Measurements from ENCODE around the gene PPFIBP2.

Gene PPFIBP2

DNA sequence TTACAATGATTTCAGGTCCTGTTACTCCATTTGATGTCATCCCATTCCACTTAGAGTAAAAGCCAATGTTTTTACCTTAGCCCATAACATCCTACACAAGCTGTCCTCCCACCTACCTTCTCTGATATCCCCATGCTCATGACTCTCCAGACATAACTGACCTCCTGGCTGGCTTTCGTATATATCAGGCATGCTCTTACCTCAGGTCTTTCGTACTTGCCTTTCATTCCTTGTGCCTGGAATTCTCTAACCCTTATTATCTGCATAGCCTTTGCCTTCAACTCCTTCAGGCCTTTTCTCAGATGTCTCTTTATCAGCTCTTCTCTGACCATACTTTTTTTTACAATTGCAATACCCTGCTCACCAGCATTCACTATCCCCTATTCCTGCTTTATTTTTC, 169.8 kb downstream of the PPFIBP2 start:
- no peak for DNase-seq

DNA sequence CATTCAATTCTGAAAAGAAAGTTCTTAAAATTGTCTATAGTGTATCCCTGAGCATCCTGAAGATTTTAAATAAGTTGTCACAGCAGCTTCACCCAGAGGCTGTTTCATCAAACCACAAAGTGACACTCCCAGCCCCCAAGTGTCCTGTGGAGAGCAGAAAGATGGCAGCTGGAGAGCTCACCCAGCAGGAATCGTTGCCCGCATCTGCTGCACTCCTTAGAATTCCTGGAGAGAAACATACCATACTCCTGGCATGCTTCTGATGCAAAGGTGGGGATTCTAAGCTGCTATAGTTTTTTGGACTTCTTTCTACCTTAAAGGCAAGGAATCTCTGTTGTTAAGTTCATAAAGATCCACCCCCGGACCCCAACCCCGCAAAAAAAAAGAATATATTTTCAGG, 173.0 kb downstream of the PPFIBP2 start:
- DNase-seq: no peak

DNA sequence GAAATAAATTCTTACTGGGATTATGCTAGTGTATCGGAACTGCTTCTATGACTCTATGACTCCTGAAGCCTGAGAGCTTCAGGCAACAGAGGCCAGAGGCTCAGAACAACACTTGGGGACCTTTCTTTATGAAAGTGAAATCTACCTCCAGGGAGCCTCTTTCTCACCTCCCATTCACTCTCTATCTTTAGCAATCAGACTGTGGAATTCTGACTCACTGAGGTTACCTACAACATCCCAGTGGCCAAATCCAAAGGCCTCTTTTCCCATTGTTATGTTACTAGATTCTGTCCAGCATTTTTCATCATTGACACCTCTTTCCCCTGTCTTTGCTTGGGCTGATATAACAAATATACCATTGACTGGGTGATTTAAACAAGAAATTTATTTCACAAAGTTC, 173.6 kb downstream of the PPFIBP2 start:
- DNase-seq: no peak

DNA sequence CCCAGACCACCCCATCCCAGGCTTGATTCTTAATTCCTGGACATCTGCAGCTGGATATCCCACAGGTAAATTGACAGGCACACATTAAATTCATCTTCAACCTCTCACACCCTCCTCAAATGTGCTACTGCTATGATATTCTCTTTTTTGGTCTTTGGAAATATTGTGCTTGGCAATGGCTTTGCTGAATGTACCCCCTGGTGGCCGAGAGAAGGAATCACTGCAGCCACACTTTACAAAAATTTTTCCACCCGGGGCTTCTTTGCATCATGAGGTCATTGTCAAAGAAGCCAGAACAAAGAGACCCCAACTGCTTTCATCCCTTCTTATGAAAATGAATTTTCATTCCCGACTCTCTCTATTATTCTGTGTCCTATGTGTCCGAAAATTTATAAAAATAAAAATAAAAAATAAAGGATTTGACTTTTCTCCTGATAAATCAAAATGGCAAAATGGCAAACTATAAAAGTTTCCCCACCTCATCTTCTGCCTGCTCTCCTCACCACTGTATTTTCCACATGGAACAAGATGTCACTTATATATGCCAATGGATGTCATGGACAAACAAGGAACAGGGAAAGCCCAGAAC, 174.5 kb downstream of the PPFIBP2 start:
- DNase-seq: peak in 5 of 51 donors; percentile 7 to 50 (median 17)

DNA sequence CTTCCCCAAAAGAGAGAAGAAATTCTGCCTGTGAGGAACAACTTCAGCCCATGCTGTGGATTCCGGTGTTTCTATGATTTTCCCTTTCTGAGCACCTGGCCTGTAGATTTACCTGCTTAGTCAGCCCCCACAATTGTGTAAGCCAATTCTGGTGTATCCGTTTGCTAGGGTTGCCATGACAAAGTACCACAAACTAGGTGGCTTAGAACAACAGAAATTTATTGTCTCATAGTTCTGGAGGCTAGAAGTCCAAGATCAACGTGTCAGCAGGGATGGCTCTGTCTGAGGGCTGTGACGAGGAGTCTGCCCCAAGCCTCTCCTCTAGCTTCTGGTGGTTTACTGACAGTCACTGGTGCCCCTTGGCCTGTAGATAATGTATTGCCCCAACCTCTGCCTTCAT, 175.4 kb downstream of the PPFIBP2 start:
- DNase-seq: no peak

DNA sequence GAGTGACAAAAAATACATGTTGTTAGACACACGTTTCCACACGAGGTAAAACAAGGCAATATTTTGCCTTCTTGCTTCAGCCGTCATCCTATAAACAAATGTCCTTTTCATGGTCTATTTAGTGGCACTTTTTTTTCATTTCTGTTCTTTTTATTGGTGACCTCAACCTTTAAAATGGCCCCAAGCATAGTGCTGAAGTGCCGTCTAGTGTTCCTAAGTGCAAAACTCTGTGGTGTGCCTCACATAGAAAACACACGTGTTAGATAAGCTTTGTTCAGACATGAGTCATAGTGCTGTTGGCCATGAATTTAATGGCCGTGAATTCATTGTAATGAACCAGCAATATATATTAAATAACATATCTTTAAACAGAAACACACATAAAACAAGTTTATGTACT, 176.8 kb downstream of the PPFIBP2 start:
- DNase-seq: no peak

DNA sequence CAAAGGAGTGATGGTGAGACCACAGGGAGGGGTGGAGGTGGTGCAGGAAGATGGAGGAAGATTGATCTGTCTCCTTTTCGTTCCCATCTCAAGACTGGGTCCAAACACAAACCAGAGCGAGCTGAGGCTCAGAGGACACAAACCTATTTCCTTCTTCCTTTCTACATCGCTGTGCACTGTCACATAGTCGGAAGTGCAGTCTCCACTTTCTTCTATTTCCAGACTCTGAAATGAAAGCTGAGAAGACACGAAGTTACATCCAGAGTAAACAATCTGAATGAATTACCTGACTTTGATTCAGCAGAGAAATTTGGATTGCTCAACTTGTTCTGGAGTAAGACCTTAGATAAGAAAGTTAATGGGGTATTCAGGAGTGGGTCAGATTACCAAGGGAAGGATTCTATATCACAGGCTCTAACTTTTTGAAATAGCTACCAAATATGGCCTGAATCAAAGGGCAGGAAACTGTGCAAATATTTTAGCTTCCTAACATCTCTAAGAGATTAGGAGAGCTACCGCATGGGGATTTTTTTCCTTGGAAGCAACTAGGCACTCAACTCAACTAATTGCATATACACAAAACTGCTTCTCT, 178.1 kb downstream of the PPFIBP2 start:
- no peak for DNase-seq

DNA sequence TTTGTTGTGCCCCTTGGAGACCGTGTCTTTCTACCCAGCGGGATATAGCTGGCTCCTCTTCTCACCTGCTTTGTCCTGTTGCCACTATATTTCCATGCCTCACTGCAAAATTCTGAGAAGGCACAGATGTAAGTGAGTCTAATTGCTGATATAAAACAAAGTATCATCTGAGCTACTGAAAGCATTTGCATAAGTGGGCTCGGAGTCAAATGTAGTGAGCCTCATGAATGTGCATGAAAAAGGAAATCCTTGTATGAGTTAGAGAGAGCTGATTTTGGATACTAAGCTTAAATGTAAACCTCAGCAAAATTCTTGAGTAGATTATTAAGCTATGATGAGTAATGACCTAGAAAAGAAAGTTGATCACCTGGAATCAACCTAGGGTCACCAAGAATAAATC, 178.6 kb downstream of the PPFIBP2 start:
- no peak for DNase-seq

DNA sequence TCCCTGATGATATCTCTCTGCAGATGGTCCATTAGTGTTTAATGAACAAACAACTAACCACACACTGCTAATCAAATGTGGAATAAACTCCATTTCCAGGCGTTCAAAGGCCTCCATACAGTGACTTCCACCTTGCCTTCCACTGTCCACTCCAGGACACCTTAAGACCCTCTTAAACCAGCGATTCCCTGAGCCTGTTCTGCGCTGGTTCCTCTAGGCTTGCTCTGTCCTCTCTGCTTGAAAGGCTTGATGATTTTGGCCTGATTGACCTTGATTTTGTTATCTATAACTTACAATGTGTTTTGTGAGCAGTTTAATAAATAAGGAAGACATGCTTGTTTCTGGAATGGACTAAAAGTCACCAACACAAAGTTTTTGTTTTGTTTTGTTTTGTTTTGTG, 180.4 kb downstream of the PPFIBP2 start:
- no peak for DNase-seq

DNA sequence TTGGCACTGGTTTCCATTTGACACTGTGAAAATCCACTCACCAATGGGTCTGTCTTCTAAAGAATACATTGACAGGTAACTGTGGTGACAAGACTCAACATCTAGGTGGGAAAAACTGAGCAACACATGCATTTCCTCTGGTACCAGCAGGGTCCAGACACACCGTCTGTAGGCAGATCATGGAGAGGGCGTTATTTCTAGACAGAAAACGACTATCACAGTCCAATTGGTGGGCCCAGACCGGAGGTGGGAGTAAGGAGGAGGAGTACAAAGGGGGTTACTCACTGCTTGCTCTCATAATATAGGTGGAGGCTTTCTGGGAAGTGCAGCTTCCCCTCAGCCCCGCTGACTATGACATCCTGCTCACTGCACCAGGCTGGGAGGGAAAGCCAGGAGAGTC, 182.6 kb downstream of the PPFIBP2 start:
- no peak for DNase-seq

All from hypothalamus (tissue), 51 donors.